ENCODE results near the gene MTA2. TPM values are rescaled to one million over a fixed set of nuclear protein-coding genes. Genes with fewer than 3 reads are reported as not detected.
"Not testable (repeated sequence)": the region's sequence is repeated elsewhere in the genome, so short reads cannot be mapped to it uniquely, and the experiment has no call there.

The MTA2 gene
- 10 to 100 TPM; 38.1 to 60.6 TPM for total RNA-seq
- long read RNA-seq, partial matches to known transcripts = 2 of 7 reads
- long read RNA-seq, other reads (novel, unspliced or antisense) = 0 of 7 reads

- ATAC-seq (peak; percentile 86 to 91), DNase-seq (peak; percentile 97)
- intact Hi-C loops (cut with DNase I) = loop anchor here in 1 of 2 donors (10.0 kb wide), 1 partner anchor 253 kb away; no protein-coding TSS in a partner anchor
Measured at GRCh38 chr11:62601372-62602140, at the start of gene MTA2. MTA2 (minus strand) TSS chr11:62601865; CDS start chr11:62601450, 415 bp downstream.

DNA sequence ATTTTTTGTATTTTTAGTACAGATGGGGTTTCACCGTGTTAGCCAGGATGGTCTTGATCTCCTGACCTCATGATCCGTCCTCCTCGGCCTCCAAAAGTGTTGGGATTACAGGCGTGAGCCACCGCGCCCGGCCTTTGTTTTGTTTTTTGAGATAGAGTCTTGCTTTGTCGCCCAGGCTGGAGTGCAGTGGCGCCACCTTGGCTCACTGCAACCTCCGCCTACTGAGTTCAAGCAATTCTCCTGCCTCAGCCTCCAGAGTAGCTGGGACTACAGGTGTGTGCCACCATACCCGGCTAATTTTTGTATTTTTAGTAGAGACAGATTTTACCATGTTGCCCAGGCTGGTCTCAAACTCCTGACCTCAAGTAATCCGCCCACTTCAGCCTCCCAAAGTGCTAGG lies 48.6 kb upstream of the MTA2 start:
- ATAC-seq; intact Hi-C loops (cut with DNase I); DNase-seq: not testable (repeated sequence)

DNA sequence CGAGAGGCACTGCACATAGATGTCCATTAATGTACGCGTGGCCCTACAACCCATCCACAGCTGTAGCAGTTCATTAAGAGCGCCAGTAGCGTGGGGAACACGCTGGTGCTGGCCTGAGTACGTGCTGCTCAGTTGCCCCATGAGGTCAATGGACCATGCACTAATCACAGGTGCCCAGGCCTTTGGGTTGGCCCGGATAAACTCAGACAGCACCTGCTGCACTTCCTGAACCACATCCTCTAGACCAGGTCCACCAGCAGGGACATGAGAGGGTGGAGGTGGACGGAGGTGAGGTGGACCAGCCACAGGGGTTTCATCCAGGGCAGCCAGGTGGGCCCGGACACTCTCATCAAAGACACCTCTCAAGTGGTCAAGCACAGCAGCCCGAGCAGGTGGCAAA lies 47.8 kb upstream of the MTA2 start:
- intact Hi-C loops (cut with DNase I) = no loop called here
- ATAC-seq = no peak
- DNase-seq = no peak

DNA sequence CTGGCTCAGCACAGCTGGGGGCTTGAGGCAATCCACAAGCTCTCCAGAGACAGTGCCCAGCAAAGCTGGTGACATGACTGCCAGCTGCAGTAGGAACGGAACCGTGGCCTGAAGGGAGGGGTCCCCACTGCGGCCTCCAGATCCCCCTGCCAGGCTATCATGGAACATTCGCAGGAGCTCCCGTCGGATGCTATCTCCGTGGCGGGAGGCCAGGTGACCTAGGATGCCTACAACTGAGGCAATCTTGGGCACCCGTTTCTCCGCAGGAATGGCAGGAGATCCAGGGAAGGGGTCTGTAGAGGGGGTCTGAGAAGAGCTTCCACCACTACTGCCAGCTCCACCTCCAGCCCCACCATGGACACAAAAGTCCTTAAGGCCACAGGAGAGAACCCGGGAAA lies 47.3 kb upstream of the MTA2 start:
- ATAC-seq = no peak
- DNase-seq = no peak
- intact Hi-C loops (cut with DNase I) = no loop called here

DNA sequence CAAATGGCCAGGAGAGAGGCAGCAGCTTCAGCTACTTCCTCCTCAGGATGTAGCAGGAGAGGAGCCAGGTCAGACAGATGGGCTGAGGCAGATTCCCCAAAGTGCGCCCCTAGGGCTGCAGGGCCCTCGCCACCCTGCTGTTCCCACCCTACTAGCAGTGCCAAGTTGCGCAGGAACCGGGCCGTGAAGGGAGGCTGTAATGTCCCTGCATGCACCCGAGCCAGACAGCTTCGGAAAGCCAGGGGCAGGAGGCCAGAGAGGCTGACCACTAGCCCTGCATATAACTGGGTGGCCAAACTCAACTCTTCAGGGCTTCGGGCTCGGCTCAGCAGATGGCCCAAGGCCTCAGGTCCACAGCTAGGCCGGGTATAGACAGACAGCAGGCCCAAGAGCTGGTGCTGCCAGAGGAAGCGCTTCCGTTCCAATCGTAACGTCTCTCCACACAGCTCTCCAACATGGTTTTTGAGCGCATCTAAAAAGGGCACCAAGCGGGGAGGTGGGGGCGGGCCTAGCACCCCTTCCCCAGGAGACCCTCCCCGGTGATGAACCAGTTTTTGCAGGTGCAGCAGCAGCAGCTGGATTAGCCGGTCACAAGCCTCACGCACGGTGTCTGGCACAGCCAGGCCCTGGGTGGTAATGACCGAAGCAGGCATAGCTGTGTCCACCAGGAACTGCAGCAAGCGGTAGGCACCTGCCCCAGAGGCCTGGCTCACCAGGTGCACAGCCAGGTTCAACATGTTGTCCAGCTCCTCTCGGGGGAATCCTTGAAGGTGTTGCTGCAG lies 46.7 kb upstream of the MTA2 start:
- ATAC-seq (no peak), DNase-seq (no peak)
- intact Hi-C loops (cut with DNase I) = no loop called here

DNA sequence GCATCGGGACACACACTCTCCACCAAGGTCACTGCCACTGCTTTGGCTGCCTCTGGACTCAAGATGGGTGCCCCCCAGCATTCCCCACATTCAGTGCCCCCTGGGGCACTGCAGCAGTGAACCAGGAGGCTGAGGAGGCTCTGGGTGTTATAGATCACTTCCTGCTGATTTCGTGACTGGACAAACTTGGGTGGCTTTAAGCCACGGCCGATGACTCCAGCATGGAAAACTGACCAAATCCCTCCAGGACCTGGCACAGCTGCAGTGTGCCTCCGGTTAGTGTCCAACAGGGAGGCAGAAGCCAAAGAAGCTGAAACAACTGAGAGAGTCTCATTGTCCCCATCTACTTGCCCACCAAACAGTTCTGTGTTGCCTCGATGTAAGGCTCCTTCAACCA lies 45.9 kb upstream of the MTA2 start:
- DNase-seq (no peak), ATAC-seq (no peak)
- intact Hi-C loops (cut with DNase I) = no loop called here

DNA sequence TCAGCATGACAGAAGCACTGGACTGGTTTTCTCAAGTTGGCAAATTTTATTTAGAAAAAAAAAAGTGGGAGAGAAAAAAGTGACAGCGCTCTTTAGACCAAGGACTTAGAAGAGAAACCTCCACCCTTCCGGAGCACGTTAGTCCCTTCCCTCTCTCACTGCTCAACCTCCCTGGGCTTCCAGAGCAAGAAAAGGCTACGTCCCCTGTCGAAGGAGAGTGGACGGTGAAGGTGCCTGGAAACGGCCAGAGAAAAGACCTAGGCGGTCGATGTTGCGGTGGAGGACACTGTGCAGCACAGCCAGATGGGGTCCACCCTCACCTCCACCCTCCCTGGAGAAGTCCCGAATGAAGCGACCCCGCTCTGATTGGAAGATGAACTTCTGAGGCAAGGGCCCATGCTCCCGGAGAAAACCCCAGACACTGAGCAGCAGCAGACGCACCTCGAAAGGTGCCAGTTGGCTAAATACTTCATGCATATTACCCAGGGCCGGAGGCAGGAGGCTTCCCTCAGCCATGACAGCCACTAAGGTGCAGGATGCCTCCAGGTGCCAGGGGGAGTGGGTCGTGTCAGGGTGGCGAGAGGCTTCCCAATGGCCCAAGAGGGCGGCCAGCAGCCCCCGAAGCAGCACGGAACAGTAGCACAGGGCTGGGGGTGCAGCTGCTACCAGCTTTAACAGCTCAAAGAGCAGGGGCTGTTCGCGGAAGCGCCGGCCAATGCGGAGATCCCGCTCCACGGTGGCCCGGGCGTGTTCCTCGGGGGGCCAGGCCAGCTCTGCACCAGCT lies 45.4 kb upstream of the MTA2 start:
- DNase-seq (peak; percentile 31), ATAC-seq (no peak)
- intact Hi-C loops (cut with DNase I) = no loop called here

- DNase-seq = peak; percentile 100
- ATAC-seq = peak; percentile 98
- intact Hi-C loops (cut with DNase I) = no loop called here
Measured at GRCh38 chr11:62645946-62646824, 44.5 kb upstream of the MTA2 start, which contains the start of gene GANAB. GANAB (minus strand) TSS chr11:62646613; CDS start chr11:62646599, 14 bp downstream.

DNA sequence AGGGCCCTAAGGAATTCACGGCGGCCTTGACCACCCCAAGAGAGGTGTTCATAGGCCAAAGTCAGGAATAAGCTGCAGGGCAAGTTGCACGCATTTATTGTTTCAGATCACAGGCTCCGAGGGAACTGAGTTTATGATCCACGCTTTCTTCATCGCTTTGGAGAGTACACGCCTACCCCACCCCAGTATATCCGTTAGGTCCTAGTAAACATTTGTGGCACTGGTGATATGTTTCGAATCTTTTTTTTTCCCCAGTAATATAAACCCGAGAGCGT lies 43.9 kb upstream of the MTA2 start:
- intact Hi-C loops (cut with DNase I) = no loop called here
- ATAC-seq = no peak
- DNase-seq = no peak

DNA sequence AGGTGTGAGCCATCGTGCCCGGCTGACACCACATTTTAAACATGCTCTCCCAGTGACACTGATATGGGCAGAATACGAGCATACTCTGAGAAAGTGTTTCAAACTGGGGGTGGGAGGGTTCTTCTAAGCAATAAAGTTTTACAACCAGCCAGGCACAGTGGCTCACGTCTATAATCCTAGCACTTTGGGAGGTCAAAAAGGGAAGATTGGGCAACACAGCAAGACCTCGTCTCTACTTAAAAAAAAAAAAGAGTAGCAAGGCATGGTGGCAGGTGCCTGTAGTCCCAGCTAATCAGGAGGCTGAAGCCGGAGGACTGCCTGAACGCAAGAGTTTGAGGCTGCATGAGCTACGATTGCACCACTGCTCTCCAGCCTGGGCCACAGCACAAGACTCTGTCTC lies 42.6 kb upstream of the MTA2 start:
- ATAC-seq (no peak), DNase-seq (no peak)
- intact Hi-C loops (cut with DNase I) = no loop called here

DNA sequence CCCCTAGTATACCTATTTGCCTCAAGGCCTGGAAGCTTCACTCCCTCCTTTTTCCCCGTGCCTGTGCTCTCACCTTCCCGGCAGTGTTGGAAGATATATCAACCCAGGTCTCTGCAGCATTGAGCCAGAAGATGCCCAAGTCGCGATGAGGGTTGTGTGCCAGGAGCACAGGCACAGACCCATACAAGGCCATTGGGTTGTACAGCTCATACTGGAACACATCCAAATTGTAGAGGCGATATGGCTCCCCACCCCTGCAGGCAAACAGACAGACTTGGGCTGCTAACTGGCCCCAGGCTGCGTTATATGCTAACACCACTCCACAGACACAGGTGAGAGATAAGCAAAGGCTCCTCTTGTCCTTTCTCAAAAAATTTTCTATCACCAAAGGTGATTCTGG lies 30.8 kb upstream of the MTA2 start:
- no peak for DNase-seq
- ATAC-seq = no peak
- intact Hi-C loops (cut with DNase I) = no loop called here

DNA sequence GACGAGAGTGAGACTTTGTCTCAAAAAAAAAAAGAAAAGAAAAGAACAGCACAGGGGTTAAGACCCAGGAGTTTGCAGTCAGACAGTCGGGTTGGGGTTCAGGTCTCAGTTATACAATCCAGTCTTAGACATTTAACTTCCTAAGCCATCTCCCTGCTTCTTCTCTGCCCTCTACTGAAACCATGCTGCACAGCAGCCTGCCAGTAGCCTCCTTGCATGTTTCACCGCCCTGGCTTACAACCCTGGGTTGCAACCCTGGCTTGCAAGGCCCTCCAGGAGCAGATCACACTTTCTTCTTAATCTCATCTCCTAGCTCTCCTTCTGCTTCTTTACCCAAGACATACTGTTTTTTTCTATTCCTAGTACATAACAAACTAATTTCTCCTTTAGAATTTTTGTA lies 26.0 kb upstream of the MTA2 start:
- intact Hi-C loops (cut with DNase I) = no loop called here
- ATAC-seq (no peak), DNase-seq (no peak)

GRCh38 chr11:62622476-62623089 lies 20.9 kb upstream of the MTA2 start:
- intact Hi-C loops (cut with DNase I) = no loop called here
- no peak for ATAC-seq

DNA sequence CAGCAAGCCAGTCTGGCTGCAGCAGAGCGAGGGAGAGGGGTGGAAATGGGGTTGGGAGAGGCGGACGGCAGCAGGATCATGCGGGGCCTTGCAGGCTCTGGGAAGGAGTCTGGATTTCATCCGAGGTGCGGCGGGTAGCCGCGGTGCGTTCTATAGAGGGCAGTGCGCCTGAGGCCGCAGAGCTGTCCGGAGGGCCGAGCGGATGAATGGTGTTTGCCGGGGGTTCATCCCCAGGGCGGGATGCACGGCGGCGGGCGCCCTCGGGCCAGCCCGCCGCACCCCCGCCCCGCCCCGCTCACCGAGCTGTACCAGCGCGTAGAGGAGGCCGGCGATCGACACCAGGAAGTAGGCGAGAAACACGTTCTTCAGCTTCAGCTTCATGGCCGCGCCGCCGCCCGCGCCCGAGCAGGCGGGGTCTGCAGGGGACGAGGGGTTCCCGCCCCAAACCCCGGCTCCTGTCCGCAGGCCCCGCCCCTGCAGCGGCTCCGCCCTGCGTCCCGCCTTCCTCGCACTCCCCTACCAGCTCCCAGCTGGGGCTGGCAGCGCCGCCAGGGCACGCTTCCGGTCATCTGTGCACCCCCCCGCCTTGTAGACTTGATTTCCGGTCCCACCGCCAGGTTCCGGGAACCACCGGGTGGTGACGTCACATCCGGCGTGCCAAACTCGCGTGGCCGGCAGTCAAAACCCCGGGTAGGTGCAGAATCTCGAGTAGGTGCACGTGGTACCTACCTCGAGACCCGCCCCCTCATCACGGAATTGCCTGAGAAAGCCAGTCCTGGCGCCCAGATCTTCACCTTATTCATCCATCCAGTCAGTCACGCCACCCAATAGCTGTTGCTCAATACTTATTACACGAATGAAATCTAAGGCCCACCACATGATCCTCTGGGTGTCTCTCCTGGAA lies 20.2 kb upstream of the MTA2 start, which contains the start of gene B3GAT3:
TSS of gene B3GAT3 (minus strand) at position 420 of the 904 bp plus-strand sequence. CDS start at position 381, 39 bp downstream.
- intact Hi-C loops (cut with DNase I) = no loop called here
- ATAC-seq (peak; percentile 99), DNase-seq (peak; percentile 99)

More at GRCh38 chr11:62622476-62623089, 20.9 kb upstream of the MTA2 start:
- no peak for DNase-seq

GRCh38 chr11:62621027-62621566 lies 19.4 kb upstream of the MTA2 start:
- DNase-seq (no peak), ATAC-seq (no peak)
- intact Hi-C loops (cut with DNase I) = no loop called here

DNA sequence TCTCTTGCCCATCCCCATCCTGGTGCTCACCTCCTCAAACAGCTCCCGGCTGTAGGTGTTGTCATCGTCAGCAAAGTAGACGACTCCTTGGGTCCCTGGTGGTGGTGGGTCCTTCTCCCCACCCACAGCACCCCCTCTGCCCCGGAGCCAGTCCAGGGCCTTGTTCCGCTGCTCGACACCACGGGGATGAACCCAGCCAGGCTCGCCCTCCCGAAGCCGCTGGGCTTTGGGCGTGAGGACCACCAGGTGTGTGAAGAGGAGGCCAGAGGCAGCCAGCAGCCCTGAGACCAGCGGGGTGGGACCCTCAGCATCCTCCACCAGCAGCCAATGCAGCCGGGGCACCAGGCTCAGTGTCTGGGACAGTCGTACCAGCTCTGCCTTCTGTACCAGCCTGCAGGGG lies 15.3 kb upstream of the MTA2 start:
- intact Hi-C loops (cut with DNase I); DNase-seq; ATAC-seq: not testable (repeated sequence)

GRCh38 chr11:62615521-62615920 lies 13.9 kb upstream of the MTA2 start:
- ATAC-seq = no peak
- intact Hi-C loops (cut with DNase I) = no loop called here
- DNase-seq = no peak

All from left cardiac atrium (tissue), 4 donors.